GM12878 (cell line): ENCODE data around the gene RET. TPM values are rescaled to one million over a fixed set of nuclear protein-coding genes. Genes with fewer than 3 reads are reported as not detected.

ENCODE experiments used
- ATAC-seq: fragments of 200-7000 bp; cut with Tn5 transposase; 3 replicates; pipeline ENCODE4 v1.9.1; 2020; ENCODE audit warnings: mild to moderate bottlenecking, moderate library complexity
- BruUV-seq: library from RNA; stranded (reverse); fragments of 400-500 nt; replicated peaks from 2 replicates; lab custom pipeline; 2021; lab: Mats Ljungman, UMichigan
- CTCF ChIA-PET: fragments of 300-600 bp; sonication (Branson Sonifier 250); formaldehyde crosslinking; extraction: SDS; loops from one replicate; lab custom pipeline; 2021; ENCODE audit warnings: inconsistent platforms; lab: Yijun Ruan, JAX
- POLR2A ChIA-PET: fragments of 350-600 bp; formaldehyde crosslinking; extraction: SDS; loops from one replicate; lab custom pipeline; 2021; ENCODE audit warnings: inconsistent platforms; lab: Charles Lee
- RAD21 ChIA-PET: fragments of 300-600 bp; sonication (Branson Sonifier 250); formaldehyde crosslinking; loops from one replicate; lab custom pipeline; 2023; ENCODE audit warnings: antibody characterized with exemption; ENCODE audit not compliant: unreplicated experiment; lab: Charles Lee
- SMC1A ChIA-PET: fragments of 300-600 bp; sonication (Branson Sonifier 250); formaldehyde crosslinking; loops from one replicate; lab custom pipeline; 2023; ENCODE audit not compliant: unreplicated experiment, uncharacterized antibody; lab: Charles Lee
- DNase-seq: peaks from one replicate; pipeline ENCODE4 v3.0.0-alpha.2; 2011; ENCODE audit warnings: low read depth, low spot score
- FAIRE-seq: peaks from 3 replicates; lab custom pipeline; 2011; peaks lifted over from hg19 to GRCh38; lab: Jason Lieb, UNC
- H2AFZ ChIP-seq: 2 replicates; pipeline ENCODE4 v1.6.0; 2011; ENCODE audit warnings: low read depth, low read length, control low read depth; ENCODE audit not compliant: control insufficient read depth
- H3K27ac ChIP-seq: 2 replicates; pipeline ENCODE4 v1.5.1; 2011; ENCODE audit warnings: control low read depth; ENCODE audit not compliant: control insufficient read depth, insufficient read depth
- H3K27me3 ChIP-seq, 2 experiments: replicated peaks in 1 of 2; 2 replicates each; pipeline versions ENCODE4 v1.6.0 to v1.6.1; 2011; ENCODE audit warnings: low read length in 1 of 2; ENCODE audit not compliant: control insufficient read depth in 2 of 2, insufficient read depth in 2 of 2
- H3K36me3 ChIP-seq, 2 experiments: 2 replicates each; pipeline ENCODE4 v1.5.1; 2011; ENCODE audit warnings: low read length in 1 of 2; ENCODE audit not compliant: control insufficient read depth in 2 of 2, insufficient read depth in 2 of 2
- H3K4me1 ChIP-seq: 2 replicates; pipeline ENCODE4 v1.6.1; 2011; ENCODE audit warnings: mild to moderate bottlenecking, low read length, moderate library complexity, mixed read lengths; ENCODE audit not compliant: control insufficient read depth, insufficient read depth
- H3K4me2 ChIP-seq: 2 replicates; pipeline ENCODE4 v1.6.0; 2011; ENCODE audit warnings: control low read depth; ENCODE audit not compliant: control insufficient read depth, insufficient read depth
- H3K4me3 ChIP-seq: fragments of 200-600 bp; sonication (generic); 2 replicates; pipeline ENCODE4 v1.5.1; 2016
- H3K79me2 ChIP-seq: 2 replicates; pipeline ENCODE4 v1.6.0; 2011; ENCODE audit warnings: low read length; ENCODE audit not compliant: control insufficient read depth, insufficient read depth
- H3K9ac ChIP-seq: 2 replicates; pipeline ENCODE4 v1.8.0; 2011; ENCODE audit warnings: low read length, control low read depth, mixed read lengths; ENCODE audit not compliant: control insufficient read depth, insufficient read depth
- H3K9me3 ChIP-seq: replicated peaks from 3 replicates; pipeline ENCODE4 v1.5.1; 2011; ENCODE audit warnings: mild to moderate bottlenecking, low read length; ENCODE audit not compliant: control insufficient read depth, insufficient read depth
- H4K20me1 ChIP-seq: 2 replicates; pipeline ENCODE4 v1.6.0; 2011; ENCODE audit not compliant: control insufficient read depth, insufficient read depth
- BCL3 ChIP-seq: IDR thresholded peaks from 2 replicates; pipeline ENCODE4 v1.6.1; 2011; ENCODE audit warnings: borderline replicate concordance, low read depth, mild to moderate bottlenecking, moderate library complexity, low read length; ENCODE audit not compliant: insufficient read depth, poor library complexity, severe bottlenecking
- CHD1 ChIP-seq: IDR thresholded peaks from 2 replicates; pipeline ENCODE4 v1.6.1; 2012; ENCODE audit warnings: low read depth, low read length, improper control_type of control experiment
- CREM ChIP-seq: IDR thresholded peaks from 2 replicates; pipeline ENCODE4 v1.6.1; 2014; ENCODE audit warnings: antibody characterized with exemption, low read depth
- ELK1 ChIP-seq: IDR thresholded peaks from 2 replicates; pipeline ENCODE4 v1.6.1; 2012; ENCODE audit warnings: low read depth, low read length, improper control_type of control experiment
- ETV6 ChIP-seq, 2 experiments: fragments of 450-650 bp in 1 of 2; IDR thresholded peaks in 1 of 2; conservative IDR thresholded peaks in 1 of 2; 2 replicates each; pipeline ENCODE4 v1.6.1; 2014; ENCODE audit warnings: antibody characterized with exemption in 1 of 2, borderline replicate concordance in 1 of 2, low read depth in 1 of 2, mild to moderate bottlenecking in 1 of 2, moderate library complexity in 1 of 2
- FOS ChIP-seq: IDR thresholded peaks from 3 replicates; pipeline ENCODE4 v1.6.1; 2011; ENCODE audit warnings: borderline replicate concordance; ENCODE audit not compliant: insufficient read length; ENCODE audit errors: extremely low read depth
- HDAC6 ChIP-seq: fragments of 200-600 bp; sonication (generic); IDR thresholded peaks from one replicate; pipeline ENCODE4 v1.8.0; 2017; ENCODE audit warnings: antibody characterized with exemption; ENCODE audit not compliant: unreplicated experiment
- HDGF ChIP-seq: fragments of 450-650 bp; IDR thresholded peaks from 2 replicates; pipeline ENCODE4 v1.6.1; 2016; ENCODE audit warnings: antibody characterized with exemption
- IKZF2 ChIP-seq, 2 experiments: fragments of 450-650 bp; IDR thresholded peaks; 2 replicates each; pipeline ENCODE4 v1.6.1; 2017; ENCODE audit warnings: mild to moderate bottlenecking in 2 of 2, moderate library complexity in 2 of 2
- JUNB ChIP-seq: IDR thresholded peaks from 2 replicates; pipeline ENCODE4 v1.6.1; 2016; ENCODE audit warnings: antibody characterized with exemption, mild to moderate bottlenecking
- KAT2A ChIP-seq: conservative IDR thresholded peaks from 2 replicates; pipeline ENCODE4 v1.6.1; 2011; ENCODE audit warnings: low read depth, low read length; ENCODE audit not compliant: control insufficient read depth
- MTA2 ChIP-seq: fragments of 450-650 bp; IDR thresholded peaks from 2 replicates; pipeline ENCODE4 v1.6.1; 2016; ENCODE audit warnings: low read depth, mild to moderate bottlenecking, moderate library complexity
- MYB ChIP-seq: fragments of 150-350 bp; IDR thresholded peaks from 2 replicates; pipeline ENCODE4 v1.6.1; 2014; ENCODE audit warnings: mild to moderate bottlenecking, low read depth, low read length, borderline replicate concordance
- NFIC ChIP-seq: IDR thresholded peaks from 2 replicates; pipeline ENCODE4 v1.6.1; 2012; ENCODE audit warnings: low read depth, mild to moderate bottlenecking, inconsistent platforms, low read length, moderate library complexity
- PKNOX1 ChIP-seq: fragments of 450-650 bp; IDR thresholded peaks from 2 replicates; pipeline ENCODE4 v1.6.1; 2016; ENCODE audit warnings: mild to moderate bottlenecking
- RAD51 ChIP-seq: fragments of 450-650 bp; IDR thresholded peaks from 2 replicates; pipeline ENCODE4 v1.6.1; 2016; ENCODE audit warnings: moderate library complexity, mild to moderate bottlenecking, inconsistent platforms
- RB1 ChIP-seq: fragments of 450-650 bp; formaldehyde crosslinking; IDR thresholded peaks from 2 replicates; pipeline ENCODE4 v1.6.1; 2017; ENCODE audit warnings: mild to moderate bottlenecking, borderline replicate concordance
- TCF12 ChIP-seq: IDR thresholded peaks from 2 replicates; pipeline ENCODE4 v1.6.1; 2011; ENCODE audit warnings: low read depth, mild to moderate bottlenecking, low read length
- WGBS: methylation state at CpG from one replicate; pipeline ENCODE4 v1.1.6; 2016; ENCODE audit warnings: low lambda C conversion rate; ENCODE audit not compliant: insufficient replicate concordance, insufficient coverage; ENCODE audit errors: missing lambda C conversion rate; 5-methylcytosine and 5-hydroxymethylcytosine counted together
- in situ Hi-C: fragments of 300-500 bp; cut with MboI; formaldehyde crosslinking; loops from 9 replicates; pipeline ENCODE4 v1.14.3; 2018; ENCODE audit warnings: mixed read lengths
- intact Hi-C: fragments of 100-400 bp; cut with micrococcal nuclease; formaldehyde crosslinking; loops from one replicate; pipeline ENCODE4 v1.14.2; 2022; ENCODE audit not compliant: unreplicated experiment
- polyA plus RNA-seq, 11 experiments: library from polyadenylated mRNA; depleted of rRNA in 4 of 11; unstranded in 6 of 11; stranded (reverse) in 5 of 11; fragments of >200 nt; fragmentation: Nextera tagmentation in 4 of 11; fragmentation: Illumina TruSeq in 1 of 11; extraction: Ambion mirVana in 4 of 11; extraction: Trizol in 1 of 11; gene quantifications; 1 replicate in 1 of 11; 2 replicates in 10 of 11; pipeline versions ENCODE4 v1.2.1 to v1.2.3, GENCODE V29; 2011 to 2016; ENCODE audit warnings: inconsistent platforms in 2 of 11, missing spikeins in 2 of 11, low read depth in 1 of 11
- total RNA-seq, 4 experiments: library from RNA; depleted of rRNA in 3 of 4; stranded (reverse); fragments of >200 nt in 3 of 4; fragmentation: Illumina TruSeq in 1 of 4; extraction: Trizol in 1 of 4; gene quantifications; 2 replicates each; pipeline versions ENCODE4 v1.2.1 to v1.2.3, GENCODE V29; 2013 to 2021

Gene RET
- total and polyA plus RNA-seq, 10 of the 15 experiments (the other 5 are each of a cell fraction or from before 2014, with no cell fraction given) = not detected

- in situ Hi-C loops = loop anchor here (25.0 kb wide), 1 partner anchor 1796 kb away; the partner anchor contains the start of gene RASSF4
- ChIA-PET SMC1A (interaction anchor here (1.1 kb wide), 1 partner anchor 21 kb away, joined by 3 read pairs; no protein-coding TSS in a partner anchor), CTCF (interaction anchor here (0.9 kb wide), 1 partner anchor 36 kb away, joined by 3 read pairs; no protein-coding TSS in a partner anchor), RAD21 (no interaction called here), POLR2A (no interaction called here)
- Histone ChIP-seq H3K79me2 (no peaks in the 10 kb centered on the region), H3K36me3 (peaks cover 4 to 9% of the 10 kb centered on the region in 2 experiments; a peak in 3 of 4 replicates), H3K9ac (no peak overlapping the region), H3K4me2 (no peak overlapping the region), H3K4me3 (no peak overlapping the region), H3K4me1 (peaks cover 3% of the 10 kb centered on the region; the same call in 1 of the 2 replicates), H3K27me3 (no peaks in the 10 kb centered on the region), H2AFZ (no peak overlapping the region), H3K9me3 (no peaks in the 10 kb centered on the region), H4K20me1 (no peaks in the 10 kb centered on the region), H3K27ac (peak overlapping the region; percentile 40)
- no TSS peak for BruUV-seq
- ATAC-seq = peak; percentile 54
- DNase-seq = no peak
- no peak for FAIRE-seq
- 17% methylated on average over 6 of the region's 6 CpGs for WGBS
- intact Hi-C loops = no loop called here
- no peak for TF ChIP-seq ELK1
- TF ChIP-seq ETV6 (conservative IDR thresholded peaks at IDR 0.05 in 1 of 2, IDR thresholded peaks at IDR 0.05 in 1 of 2; ENCODE audit: borderline replicate concordance in 1 of 2, low read depth in 1 of 2) = no peak
- TF ChIP-seq RAD51 = no peak
- TF ChIP-seq CREM = no peak
- TF ChIP-seq MYB = no peak
- TF ChIP-seq JUNB = peak; percentile 89
- TF ChIP-seq IKZF2 (IDR thresholded peaks at IDR 0.05) = no peak
- no peak for TF ChIP-seq HDAC6
- no peak for TF ChIP-seq FOS
- no peak for TF ChIP-seq RB1
- peak; percentile 27; the same call in 1 of the 2 replicates for TF ChIP-seq NFIC
- TF ChIP-seq MTA2 = peak; percentile 47; the same call in 1 of the 2 replicates
- TF ChIP-seq TCF12 = no peak
- no peak for TF ChIP-seq HDGF
- TF ChIP-seq BCL3 = no peak
- TF ChIP-seq KAT2A = no peak
- TF ChIP-seq PKNOX1 = 0 out of 2 replicates have a peak, but pooled peaks have one; percentile 8
- no peak for TF ChIP-seq CHD1
Observed at GRCh38 chr10:43166207-43166879, 89.5 kb downstream of the RET start.
